COR-L47 (cell line): ENCODE measurements around the gene MPPED1.

ENCODE experiments used
- DNase-seq: peaks from one replicate; lab custom pipeline; 2025; lab: John Stamatoyannopoulos, UW

MPPED1 gene

GRCh38 chr22:43392385-43392989 is 19.3 kb upstream of the MPPED1 start:
- no peak for DNase-seq

GRCh38 chr22:43393132-43393843 is 18.5 kb upstream of the MPPED1 start:
- no peak for DNase-seq

GRCh38 chr22:43393844-43394474 is 17.9 kb upstream of the MPPED1 start:
- no peak for DNase-seq

GRCh38 chr22:43395086-43395695 is 16.6 kb upstream of the MPPED1 start:
- no peak for DNase-seq

- no peak for DNase-seq
These were observed 15.4 kb upstream of the MPPED1 start for GRCh38 chr22:43396321-43396933.

- peak; percentile 80 for DNase-seq
These were observed 14.8 kb upstream of the MPPED1 start for GRCh38 chr22:43396934-43397457.

- no peak for DNase-seq
These were observed 14.0 kb upstream of the MPPED1 start for GRCh38 chr22:43397766-43398165.

- DNase-seq = no peak
These were observed 13.6 kb upstream of the MPPED1 start for GRCh38 chr22:43398246-43398645.

- no peak for DNase-seq
These were observed 12.9 kb upstream of the MPPED1 start for GRCh38 chr22:43398910-43399309.

GRCh38 chr22:43399338-43399979 is 12.4 kb upstream of the MPPED1 start:
- DNase-seq = no peak

- DNase-seq = no peak
These were observed 11.8 kb upstream of the MPPED1 start for GRCh38 chr22:43399980-43400358.

- DNase-seq = no peak
These were observed 11.4 kb upstream of the MPPED1 start for GRCh38 chr22:43400449-43400848.

- no peak for DNase-seq
These were observed 10.6 kb upstream of the MPPED1 start for GRCh38 chr22:43401233-43401632.

GRCh38 chr22:43401661-43402060 is 10.2 kb upstream of the MPPED1 start:
- DNase-seq = no peak

GRCh38 chr22:43402128-43402527 is 9.7 kb upstream of the MPPED1 start:
- no peak for DNase-seq

- no peak for DNase-seq
These were observed 7.0 kb upstream of the MPPED1 start for GRCh38 chr22:43404673-43405385.

GRCh38 chr22:43406186-43406790 is 5.5 kb upstream of the MPPED1 start:
- no peak for DNase-seq

- no peak for DNase-seq
These were observed 4.2 kb upstream of the MPPED1 start for GRCh38 chr22:43407591-43407990.

GRCh38 chr22:43408009-43408408 is 3.8 kb upstream of the MPPED1 start:
- DNase-seq = no peak

- no peak for DNase-seq
These were observed 2.8 kb upstream of the MPPED1 start for GRCh38 chr22:43409046-43409445.

- no peak for DNase-seq
These were observed 2.0 kb upstream of the MPPED1 start for GRCh38 chr22:43409800-43410199.
